ENCODE data around the gene SLC5A10.
"Not testable (repeated sequence)": the region's sequence is repeated elsewhere in the genome, so short reads cannot be mapped to it uniquely, and the experiment has no call there.

SLC5A10 gene

GRCh38 chr17:19038730-19039129 is 86.8 kb downstream of the SLC5A10 start:
- not testable (repeated sequence) for H3K27me3 ChIP-seq (ENCODE audit: control insufficient read depth, insufficient read depth, low read length, poor library complexity, severe bottlenecking); H3K36me3 ChIP-seq (ENCODE audit: control insufficient read depth, insufficient read depth, low read length); H3K27ac ChIP-seq (ENCODE audit: insufficient read depth, low read depth, low read length, poor library complexity, severe bottlenecking); H3K4me1 ChIP-seq (ENCODE audit: control insufficient read depth, insufficient read depth, low read length); H3K9me3 ChIP-seq (ENCODE audit: control insufficient read depth, low read length); H3K4me3 ChIP-seq (ENCODE audit: insufficient read depth, low read depth, low read length)
- WGBS, 2 experiments = no CpG with 5 or more reads among the region's 12 CpGs

DNA sequence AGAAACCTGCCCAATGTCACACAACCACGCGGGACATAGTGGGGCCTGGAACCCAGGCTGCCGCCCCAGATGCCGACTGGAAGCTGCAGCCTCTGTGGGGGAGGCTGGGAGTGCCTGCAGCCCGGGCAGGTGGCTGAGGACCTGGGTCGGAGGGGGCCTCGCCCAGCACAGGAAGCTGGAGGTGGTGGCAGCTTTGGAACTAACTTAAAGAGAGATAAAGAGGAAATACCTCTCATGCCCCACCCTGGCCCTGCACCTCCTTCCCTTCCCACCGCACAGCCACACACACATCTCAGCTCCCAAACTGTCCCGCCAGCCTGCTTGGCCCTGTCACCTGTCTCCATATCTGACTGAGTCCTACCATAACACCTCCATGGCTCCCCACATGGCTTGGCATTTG is 88.4 kb downstream of the SLC5A10 start:
- H3K27ac ChIP-seq (ENCODE audit: insufficient read depth, low read depth, low read length, poor library complexity, severe bottlenecking); H3K4me1 ChIP-seq (ENCODE audit: control insufficient read depth, insufficient read depth, low read length); H3K27me3 ChIP-seq (ENCODE audit: control insufficient read depth, insufficient read depth, low read length, poor library complexity, severe bottlenecking); H3K9me3 ChIP-seq (ENCODE audit: control insufficient read depth, low read length); H3K36me3 ChIP-seq (ENCODE audit: control insufficient read depth, insufficient read depth, low read length); H3K4me3 ChIP-seq (ENCODE audit: insufficient read depth, low read depth, low read length): not testable (repeated sequence)
- WGBS, 2 experiments = no CpG with 5 or more reads among the region's 9 CpGs

GRCh38 chr17:19041871-19042270 is 89.9 kb downstream of the SLC5A10 start:
- H3K4me1 ChIP-seq (ENCODE audit: control insufficient read depth, insufficient read depth, low read length); H3K27ac ChIP-seq (ENCODE audit: insufficient read depth, low read depth, low read length, poor library complexity, severe bottlenecking); H3K4me3 ChIP-seq (ENCODE audit: insufficient read depth, low read depth, low read length); H3K9me3 ChIP-seq (ENCODE audit: control insufficient read depth, low read length); H3K36me3 ChIP-seq (ENCODE audit: control insufficient read depth, insufficient read depth, low read length); H3K27me3 ChIP-seq (ENCODE audit: control insufficient read depth, insufficient read depth, low read length, poor library complexity, severe bottlenecking): not testable (repeated sequence)
- 80 to 89% methylated on average over 2 to 3 of the region's 10 CpGs for WGBS, 2 experiments

DNA sequence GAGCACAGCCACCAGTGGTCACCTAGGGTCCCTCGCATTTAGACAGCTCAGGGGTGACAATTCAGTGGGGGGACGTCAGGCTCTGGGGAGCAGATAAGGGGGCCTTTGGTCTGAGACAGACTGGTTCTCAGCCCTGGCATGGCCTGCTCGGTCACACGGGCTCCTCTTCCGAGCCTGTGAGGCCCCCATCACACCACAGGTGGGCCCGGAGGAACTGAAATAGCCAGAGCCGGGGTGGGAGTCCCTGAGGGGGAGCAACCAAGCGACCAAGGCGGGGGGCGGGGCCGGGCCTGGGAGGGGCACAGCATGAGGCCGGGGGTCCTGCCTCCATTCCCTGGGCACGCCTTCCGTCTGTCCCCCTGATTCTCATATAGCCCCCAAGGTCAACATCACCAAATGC is 90.4 kb downstream of the SLC5A10 start:
- not testable (repeated sequence) for H3K9me3 ChIP-seq (ENCODE audit: control insufficient read depth, low read length); H3K4me3 ChIP-seq (ENCODE audit: insufficient read depth, low read depth, low read length); H3K27ac ChIP-seq (ENCODE audit: insufficient read depth, low read depth, low read length, poor library complexity, severe bottlenecking); H3K36me3 ChIP-seq (ENCODE audit: control insufficient read depth, insufficient read depth, low read length); H3K27me3 ChIP-seq (ENCODE audit: control insufficient read depth, insufficient read depth, low read length, poor library complexity, severe bottlenecking); H3K4me1 ChIP-seq (ENCODE audit: control insufficient read depth, insufficient read depth, low read length)
- WGBS, 2 experiments = no CpG with 5 or more reads among the region's 14 CpGs

DNA sequence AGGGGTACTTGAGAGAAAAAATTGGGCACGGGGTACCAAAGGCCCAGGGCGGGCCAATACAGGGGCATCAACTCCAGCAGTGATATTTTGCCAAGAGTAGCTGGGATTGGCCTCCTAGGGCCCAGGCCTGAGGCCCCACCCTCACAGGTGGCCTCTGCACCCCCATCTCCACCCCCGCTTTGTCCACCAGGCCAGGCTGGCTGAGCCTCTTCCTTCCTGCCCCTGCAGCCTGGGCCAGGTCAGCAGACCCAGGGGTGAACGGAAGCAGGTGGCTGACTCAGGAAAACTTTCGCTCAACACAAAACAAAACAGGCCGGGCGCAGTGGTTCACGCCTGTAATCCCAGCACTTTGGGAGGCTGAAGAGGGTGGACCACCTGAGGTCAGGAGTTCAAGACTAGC is 91.1 kb downstream of the SLC5A10 start:
- H3K27ac ChIP-seq (ENCODE audit: insufficient read depth, low read depth, low read length, poor library complexity, severe bottlenecking); H3K4me3 ChIP-seq (ENCODE audit: insufficient read depth, low read depth, low read length): not testable (repeated sequence)
- WGBS, 2 experiments = no CpG with 5 or more reads among the region's 8 CpGs

DNA sequence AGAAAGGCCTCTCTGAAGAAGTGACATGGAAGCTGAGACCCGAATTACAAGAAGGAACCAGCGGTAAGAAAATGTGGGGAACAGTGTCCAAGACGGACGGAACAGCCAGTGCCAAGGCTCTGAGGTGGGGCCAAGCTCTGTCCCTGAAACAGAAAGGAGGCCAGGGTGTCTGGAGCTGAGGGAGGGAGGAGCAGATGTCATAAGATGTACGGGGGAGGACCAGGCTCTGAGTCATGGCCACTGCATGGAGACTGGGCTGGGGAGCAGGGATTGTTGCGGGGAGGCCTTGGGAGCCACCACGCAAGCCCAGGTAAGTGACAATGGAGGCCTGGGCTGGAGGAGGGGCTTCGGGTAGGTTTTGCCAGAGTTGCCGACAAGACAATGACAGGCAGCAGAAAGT is 92.7 kb downstream of the SLC5A10 start:
- not testable (repeated sequence) for H3K27me3 ChIP-seq (ENCODE audit: control insufficient read depth, insufficient read depth, low read length, poor library complexity, severe bottlenecking); H3K9me3 ChIP-seq (ENCODE audit: control insufficient read depth, low read length); H3K4me3 ChIP-seq (ENCODE audit: insufficient read depth, low read depth, low read length); H3K27ac ChIP-seq (ENCODE audit: insufficient read depth, low read depth, low read length, poor library complexity, severe bottlenecking); H3K4me1 ChIP-seq (ENCODE audit: control insufficient read depth, insufficient read depth, low read length); H3K36me3 ChIP-seq (ENCODE audit: control insufficient read depth, insufficient read depth, low read length)
- no CpG with 5 or more reads among the region's 9 CpGs for WGBS, 2 experiments

More for the DNA sequence above, 91.1 kb downstream of the SLC5A10 start:
- H3K4me1 ChIP-seq (ENCODE audit: control insufficient read depth, insufficient read depth, low read length); H3K9me3 ChIP-seq (ENCODE audit: control insufficient read depth, low read length); H3K36me3 ChIP-seq (ENCODE audit: control insufficient read depth, insufficient read depth, low read length); H3K27me3 ChIP-seq (ENCODE audit: control insufficient read depth, insufficient read depth, low read length, poor library complexity, severe bottlenecking): not testable (repeated sequence)

DNA sequence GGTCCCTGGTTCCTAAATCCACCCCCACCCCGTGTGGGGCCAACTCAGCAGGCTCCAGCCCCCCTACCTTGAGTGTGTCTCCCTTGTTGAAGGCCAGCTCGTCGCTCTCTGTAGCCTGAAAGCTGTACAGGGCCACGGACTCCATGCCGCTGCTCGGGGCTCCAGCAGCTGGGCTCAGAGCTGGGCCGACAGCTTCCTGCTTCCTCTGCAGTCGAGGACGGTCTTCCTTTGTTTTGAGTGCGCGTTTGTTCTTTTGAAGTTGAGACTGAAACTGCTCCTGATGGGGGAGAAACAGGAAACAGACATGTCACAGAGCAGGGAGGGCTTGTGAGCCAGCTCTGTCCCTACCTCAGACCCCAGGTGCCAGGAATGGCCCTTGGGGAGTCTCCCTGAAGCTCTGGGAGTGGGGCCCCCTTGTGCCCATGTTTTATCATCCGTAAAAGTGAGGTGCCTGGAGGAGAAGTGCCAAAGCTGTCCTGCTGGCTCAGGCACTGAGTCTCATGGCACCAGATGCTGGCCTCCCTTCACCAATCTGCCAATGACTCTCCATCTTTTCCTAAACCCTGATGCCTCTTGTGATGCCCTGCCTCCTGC is 94.9 kb downstream of the SLC5A10 start, which contains the start of gene GRAP:
Gene GRAP (minus strand): TSS at position 176 of the 594 bp plus-strand sequence. CDS start 31 bp downstream, at position 145.
- no CpG with 5 or more reads among the region's 12 CpGs for WGBS, 2 experiments
- H3K4me3 ChIP-seq (ENCODE audit: insufficient read depth, low read depth, low read length); H3K27ac ChIP-seq (ENCODE audit: insufficient read depth, low read depth, low read length, poor library complexity, severe bottlenecking); H3K4me1 ChIP-seq (ENCODE audit: control insufficient read depth, insufficient read depth, low read length); H3K27me3 ChIP-seq (ENCODE audit: control insufficient read depth, insufficient read depth, low read length, poor library complexity, severe bottlenecking); H3K9me3 ChIP-seq (ENCODE audit: control insufficient read depth, low read length); H3K36me3 ChIP-seq (ENCODE audit: control insufficient read depth, insufficient read depth, low read length): not testable (repeated sequence)

GRCh38 chr17:19047510-19047909 is 95.5 kb downstream of the SLC5A10 start:
- WGBS, 2 experiments = 89 to 94% methylated on average over 3 of the region's 7 CpGs

GRCh38 chr17:19048826-19049225 is 96.9 kb downstream of the SLC5A10 start:
- not testable (repeated sequence) for H3K4me3 ChIP-seq (ENCODE audit: insufficient read depth, low read depth, low read length); H3K4me1 ChIP-seq (ENCODE audit: control insufficient read depth, insufficient read depth, low read length); H3K27me3 ChIP-seq (ENCODE audit: control insufficient read depth, insufficient read depth, low read length, poor library complexity, severe bottlenecking); H3K9me3 ChIP-seq (ENCODE audit: control insufficient read depth, low read length); H3K27ac ChIP-seq (ENCODE audit: insufficient read depth, low read depth, low read length, poor library complexity, severe bottlenecking); H3K36me3 ChIP-seq (ENCODE audit: control insufficient read depth, insufficient read depth, low read length)
- no CpG with 5 or more reads among the region's 7 CpGs for WGBS, 2 experiments

More at GRCh38 chr17:19047510-19047909, 95.5 kb downstream of the SLC5A10 start:
- not testable (repeated sequence) for H3K27ac ChIP-seq (ENCODE audit: insufficient read depth, low read depth, low read length, poor library complexity, severe bottlenecking); H3K9me3 ChIP-seq (ENCODE audit: control insufficient read depth, low read length); H3K4me3 ChIP-seq (ENCODE audit: insufficient read depth, low read depth, low read length); H3K36me3 ChIP-seq (ENCODE audit: control insufficient read depth, insufficient read depth, low read length); H3K27me3 ChIP-seq (ENCODE audit: control insufficient read depth, insufficient read depth, low read length, poor library complexity, severe bottlenecking); H3K4me1 ChIP-seq (ENCODE audit: control insufficient read depth, insufficient read depth, low read length)

- not testable (repeated sequence) for H3K9me3 ChIP-seq (ENCODE audit: control insufficient read depth, low read length); H3K27me3 ChIP-seq (ENCODE audit: control insufficient read depth, insufficient read depth, low read length, poor library complexity, severe bottlenecking); H3K27ac ChIP-seq (ENCODE audit: insufficient read depth, low read depth, low read length, poor library complexity, severe bottlenecking); H3K36me3 ChIP-seq (ENCODE audit: control insufficient read depth, insufficient read depth, low read length); H3K4me3 ChIP-seq (ENCODE audit: insufficient read depth, low read depth, low read length); H3K4me1 ChIP-seq (ENCODE audit: control insufficient read depth, insufficient read depth, low read length)
- no CpG with 5 or more reads among the region's 12 CpGs for WGBS, 2 experiments
Observed at GRCh38 chr17:19055447-19055846, 103.5 kb downstream of the SLC5A10 start.
